Measurements from ENCODE around the gene PPP2R2C.

The PPP2R2C gene

DNA sequence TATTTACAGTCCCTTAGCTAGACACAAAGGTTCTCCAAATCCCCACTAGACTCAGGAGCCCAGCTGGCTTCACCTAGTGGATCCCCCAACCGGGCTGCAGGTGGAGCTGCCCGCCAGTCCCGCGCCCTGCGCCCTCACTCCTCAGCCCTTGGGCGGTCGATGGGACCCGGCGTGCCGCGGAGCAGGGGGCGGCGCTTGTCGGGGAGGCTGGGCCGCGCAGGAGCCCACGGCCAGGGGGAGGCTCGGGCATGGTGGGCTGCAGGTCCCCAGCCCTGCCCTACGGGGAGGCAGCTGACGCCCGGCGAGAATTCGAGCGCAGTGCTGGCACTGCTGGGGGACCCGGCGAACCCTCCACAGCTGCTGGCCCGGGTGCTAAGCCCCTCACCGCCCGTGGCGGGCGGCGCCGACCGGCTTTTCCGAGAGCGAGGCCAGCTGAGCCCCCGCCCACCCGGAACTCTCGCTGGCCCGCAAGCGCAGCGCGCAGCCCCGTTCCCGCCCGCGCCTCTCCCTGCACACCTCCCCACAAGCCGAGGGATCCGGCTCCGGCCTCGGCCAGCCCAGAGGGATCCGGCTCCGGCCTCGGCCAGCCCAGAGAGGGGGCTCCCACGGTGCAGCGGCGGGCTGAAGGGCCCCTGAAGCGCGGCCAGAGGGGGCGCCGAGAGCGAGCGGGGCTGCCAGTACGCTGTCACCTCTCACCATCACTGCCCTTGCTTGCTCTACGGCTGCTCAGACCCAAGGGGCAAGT lies 163.3 kb downstream of the PPP2R2C start:
- TF ChIP-seq, protein P1, sequence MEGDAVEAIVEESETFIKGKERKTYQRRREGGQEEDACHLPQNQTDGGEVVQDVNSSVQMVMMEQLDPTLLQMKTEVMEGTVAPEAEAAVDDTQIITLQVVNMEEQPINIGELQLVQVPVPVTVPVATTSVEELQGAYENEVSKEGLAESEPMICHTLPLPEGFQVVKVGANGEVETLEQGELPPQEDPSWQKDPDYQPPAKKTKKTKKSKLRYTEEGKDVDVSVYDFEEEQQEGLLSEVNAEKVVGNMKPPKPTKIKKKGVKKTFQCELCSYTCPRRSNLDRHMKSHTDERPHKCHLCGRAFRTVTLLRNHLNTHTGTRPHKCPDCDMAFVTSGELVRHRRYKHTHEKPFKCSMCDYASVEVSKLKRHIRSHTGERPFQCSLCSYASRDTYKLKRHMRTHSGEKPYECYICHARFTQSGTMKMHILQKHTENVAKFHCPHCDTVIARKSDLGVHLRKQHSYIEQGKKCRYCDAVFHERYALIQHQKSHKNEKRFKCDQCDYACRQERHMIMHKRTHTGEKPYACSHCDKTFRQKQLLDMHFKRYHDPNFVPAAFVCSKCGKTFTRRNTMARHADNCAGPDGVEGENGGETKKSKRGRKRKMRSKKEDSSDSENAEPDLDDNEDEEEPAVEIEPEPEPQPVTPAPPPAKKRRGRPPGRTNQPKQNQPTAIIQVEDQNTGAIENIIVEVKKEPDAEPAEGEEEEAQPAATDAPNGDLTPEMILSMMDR (IDR thresholded peaks at IDR 0.05; ENCODE audit: low read depth, low read length) = no peak
- no peak for DNase-seq (ENCODE audit: extremely low read depth, low read depth)

- TF ChIP-seq, protein P1 (IDR thresholded peaks at IDR 0.05; ENCODE audit: low read depth, low read length) = no peak
- no peak for DNase-seq (ENCODE audit: extremely low read depth, low read depth)
These were observed 164.5 kb downstream of the PPP2R2C start for GRCh38 chr4:6307891-6308290.

DNA sequence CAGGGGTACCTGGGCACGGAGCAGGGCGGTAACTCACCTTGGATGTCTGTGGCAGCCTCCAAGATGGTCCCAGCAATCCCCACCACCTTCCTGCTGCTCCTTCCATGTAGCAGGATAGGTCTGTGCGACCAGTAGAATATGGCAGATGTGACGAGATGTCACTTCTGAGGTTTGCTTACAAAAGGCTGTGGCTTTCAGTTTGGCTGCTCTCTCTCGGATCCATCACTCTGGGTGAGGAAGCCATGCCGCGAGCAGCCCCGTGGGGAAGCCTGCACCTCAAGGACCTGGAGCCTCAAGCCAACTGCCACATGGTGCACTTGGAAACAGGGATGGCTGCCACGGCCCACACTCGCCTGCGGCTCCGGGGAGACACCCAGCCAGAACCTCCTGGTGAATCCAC lies 165.2 kb downstream of the PPP2R2C start:
- no peak for DNase-seq (ENCODE audit: extremely low read depth, low read depth)
- TF ChIP-seq, protein P1 (IDR thresholded peaks at IDR 0.05; ENCODE audit: low read depth, low read length) = no peak

GRCh38 chr4:6306299-6306698 lies 166.1 kb downstream of the PPP2R2C start:
- TF ChIP-seq, protein P1 (IDR thresholded peaks at IDR 0.05; ENCODE audit: low read depth, low read length) = no peak
- no peak for DNase-seq (ENCODE audit: extremely low read depth, low read depth)

- TF ChIP-seq, protein P1 (IDR thresholded peaks at IDR 0.05; ENCODE audit: low read depth, low read length) = no peak
- DNase-seq (ENCODE audit: extremely low read depth, low read depth) = no peak
These were observed 168.5 kb downstream of the PPP2R2C start for GRCh38 chr4:6303943-6304342.

- TF ChIP-seq, protein P1 (IDR thresholded peaks at IDR 0.05; ENCODE audit: low read depth, low read length) = no peak
- DNase-seq (ENCODE audit: extremely low read depth, low read depth) = no peak
These were observed 169.5 kb downstream of the PPP2R2C start for GRCh38 chr4:6302869-6303268.

DNA sequence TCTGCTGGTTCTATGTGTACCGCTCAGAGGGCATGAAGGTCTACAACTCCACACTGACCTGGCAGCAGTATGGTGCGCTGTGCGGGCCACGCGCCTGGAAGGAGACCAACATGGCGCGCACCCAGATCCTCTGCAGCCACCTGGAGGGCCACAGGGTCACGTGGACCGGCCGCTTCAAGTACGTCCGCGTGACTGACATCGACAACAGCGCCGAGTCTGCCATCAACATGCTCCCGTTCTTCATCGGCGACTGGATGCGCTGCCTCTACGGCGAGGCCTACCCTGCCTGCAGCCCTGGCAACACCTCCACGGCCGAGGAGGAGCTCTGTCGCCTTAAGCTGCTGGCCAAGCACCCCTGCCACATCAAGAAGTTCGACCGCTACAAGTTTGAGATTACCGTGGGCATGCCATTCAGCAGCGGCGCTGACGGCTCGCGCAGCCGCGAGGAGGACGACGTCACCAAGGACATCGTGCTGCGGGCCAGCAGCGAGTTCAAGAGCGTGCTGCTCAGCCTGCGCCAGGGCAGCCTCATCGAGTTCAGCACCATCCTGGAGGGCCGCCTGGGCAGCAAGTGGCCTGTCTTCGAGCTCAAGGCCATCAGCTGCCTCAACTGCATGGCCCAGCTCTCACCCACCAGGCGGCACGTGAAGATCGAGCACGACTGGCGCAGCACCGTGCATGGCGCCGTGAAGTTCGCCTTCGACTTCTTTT lies 170.5 kb downstream of the PPP2R2C start:
- DNase-seq (ENCODE audit: extremely low read depth, low read depth) = no peak
- TF ChIP-seq, protein P1 (IDR thresholded peaks at IDR 0.05; ENCODE audit: low read depth, low read length) = no peak

Measured in AG09319 (cell line).